ENCODE results near the gene TWIST2. TPM values are rescaled to one million over a fixed set of nuclear protein-coding genes. Genes with fewer than 3 reads are reported as not detected.
A peak's percentile ranks its signal among the peaks of the same experiment; 100 is the strongest.

Gene TWIST2
- total RNA-seq, 3 donors from 2014 or later: 38.2 to 200 (median 178) TPM

GRCh38 chr2:238929242-238930081 is 81.6 kb downstream of the TWIST2 start:
- no peak for TF ChIP-seq POLR2AphosphoS5 (IDR thresholded peaks at IDR 0.05)
- TF ChIP-seq CTCF (IDR thresholded peaks at IDR 0.05): no peak
- no peak for TF ChIP-seq POLR2A (IDR thresholded peaks at IDR 0.05)
- Histone ChIP-seq H3K9me3 (no peaks in the 10 kb centered on the region), H3K4me1 (no peaks in the 10 kb centered on the region), H3K36me3 (no peaks in the 10 kb centered on the region), H3K27me3 (no peaks in the 10 kb centered on the region), H3K4me3 (no peak overlapping the region), H3K27ac (peak overlapping the region; percentile 33 to 85)
- intact Hi-C loops (cut with DNase I; ENCODE audit: low total_unique reads): no loop called here
- peak in 1 of 2 donors; percentile 46 for DNase-seq (ENCODE audit: low spot score in 2 of 2)

GRCh38 chr2:238930216-238930615 is 82.3 kb downstream of the TWIST2 start:
- Histone ChIP-seq H3K9me3 (no peaks in the 10 kb centered on the region), H3K27me3 (no peaks in the 10 kb centered on the region), H3K4me3 (no peak overlapping the region), H3K36me3 (no peaks in the 10 kb centered on the region), H3K27ac (peak overlapping the region; percentile 33 to 64), H3K4me1 (no peaks in the 10 kb centered on the region)
- intact Hi-C loops (cut with DNase I; ENCODE audit: low total_unique reads): no loop called here
- TF ChIP-seq POLR2A (IDR thresholded peaks at IDR 0.05) (no peak), POLR2AphosphoS5 (IDR thresholded peaks at IDR 0.05) (no peak), CTCF (IDR thresholded peaks at IDR 0.05) (no peak)
- no peak for DNase-seq (ENCODE audit: low spot score in 2 of 2)

- intact Hi-C loops (cut with DNase I; ENCODE audit: low total_unique reads): loop anchor here (5.0 kb wide), 1 partner anchor 576 kb away; no protein-coding TSS in a partner anchor
- H3K4me3 ChIP-seq: no peak overlapping the region
Measured at GRCh38 chr2:238936162-238937052, 88.5 kb downstream of the TWIST2 start.

GRCh38 chr2:238938003-238938400 is 90.1 kb downstream of the TWIST2 start:
- no peak for TF ChIP-seq POLR2AphosphoS5 (IDR thresholded peaks at IDR 0.05)
- TF ChIP-seq CTCF (IDR thresholded peaks at IDR 0.05): no peak
- TF ChIP-seq POLR2A (IDR thresholded peaks at IDR 0.05): no peak
- H3K27ac ChIP-seq: peak overlapping the region; percentile 33 to 60
- no peaks in the 10 kb centered on the region for H3K9me3 ChIP-seq
- no peaks in the 10 kb centered on the region for H3K27me3 ChIP-seq
- no peak overlapping the region for H3K4me3 ChIP-seq
- peak in 1 of 2 donors; percentile 13 for DNase-seq (ENCODE audit: low spot score in 2 of 2)
- H3K4me1 ChIP-seq: no peaks in the 10 kb centered on the region
- H3K36me3 ChIP-seq: no peaks in the 10 kb centered on the region
- intact Hi-C loops (cut with DNase I; ENCODE audit: low total_unique reads): loop anchor here (5.0 kb wide), 1 partner anchor 574 kb away; no protein-coding TSS in a partner anchor

More at GRCh38 chr2:238936162-238937052, 88.5 kb downstream of the TWIST2 start:
- Histone ChIP-seq H3K27me3 (no peaks in the 10 kb centered on the region), H3K4me1 (no peaks in the 10 kb centered on the region), H3K27ac (no peak overlapping the region), H3K9me3 (no peaks in the 10 kb centered on the region), H3K36me3 (no peaks in the 10 kb centered on the region)
- no peak for DNase-seq (ENCODE audit: low spot score in 2 of 2)
- TF ChIP-seq POLR2AphosphoS5 (IDR thresholded peaks at IDR 0.05) (no peak), POLR2A (IDR thresholded peaks at IDR 0.05) (no peak), CTCF (IDR thresholded peaks at IDR 0.05) (no peak)

Measured in breast epithelium (tissue), 4 donors.